Right atrium auricular region (tissue), 2 donors: ENCODE results near the gene ZNF543. TPM values are rescaled to one million over a fixed set of nuclear protein-coding genes. Genes with fewer than 3 reads are reported as not detected.

Experiments
- DNase-seq: peaks from one replicate; pipeline ENCODE4 v3.0.0-alpha.2; 2019; ENCODE audit warnings: low spot score
- H3K27ac ChIP-seq, 2 donors: fragments of 200-600 bp; sonication (generic); 1 replicate in 1 of 2; 2 replicates in 1 of 2; pipeline ENCODE4 v1.5.1; 2016 to 2019
- H3K27me3 ChIP-seq, 2 donors: fragments of 200-600 bp; sonication (generic); one replicate each; pipeline versions ENCODE4 v1.5.1 to v1.6.0; 2017 to 2019
- H3K36me3 ChIP-seq: fragments of 200-600 bp; sonication (generic); one replicate; pipeline ENCODE4 v1.5.1; 2016
- H3K4me1 ChIP-seq, 2 donors: fragments of 200-600 bp; sonication (generic); one replicate each; pipeline versions ENCODE4 v1.5.1 to v1.6.0; 2017 to 2019
- H3K4me3 ChIP-seq, 2 donors: fragments of 200-600 bp; sonication (generic); 1 replicate in 1 of 2; 2 replicates in 1 of 2; pipeline ENCODE4 v1.5.1; 2017 to 2019; ENCODE audit warnings: mild to moderate bottlenecking in 1 of 2, moderate library complexity in 1 of 2
- H3K9me3 ChIP-seq, 2 donors: fragments of 200-600 bp; sonication (generic); one replicate each; pipeline ENCODE4 v1.5.1; 2019
- total RNA-seq, 2 donors: library from RNA; depleted of rRNA; stranded (reverse); fragments of >200 nt; gene quantifications; one replicate each; pipeline ENCODE4 v1.1.0, GENCODE V29; 2016
- TF ChIP-seq, protein P1 (sequence below), 2 donors: fragments of 200-600 bp; sonication (generic); IDR thresholded peaks; one replicate each; pipeline ENCODE4 v1.5.1; 2019; ENCODE audit warnings: antibody characterized with exemption in 2 of 2

Gene ZNF543
- total RNA-seq, 2 donors from 2014 or later = 6.0 to 7.8 TPM

DNA sequence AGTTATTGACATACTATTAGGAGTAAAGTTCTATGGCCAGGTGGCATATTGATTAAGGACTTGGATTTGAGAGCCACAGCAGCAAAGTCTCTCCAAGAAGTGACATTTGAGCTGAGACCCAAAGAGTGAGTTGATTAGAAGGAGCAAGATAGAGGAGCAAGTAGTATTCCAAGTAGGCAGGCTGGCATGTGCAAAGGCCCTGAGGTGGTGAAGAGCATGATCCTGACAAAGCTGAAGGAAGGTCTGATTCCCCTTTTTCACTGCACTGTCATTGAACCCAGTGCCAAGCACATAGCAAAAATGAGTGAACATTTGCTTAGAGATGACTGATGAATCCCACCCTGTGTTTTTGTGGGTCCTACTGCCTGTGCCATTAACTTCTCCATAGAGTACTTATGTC lies 4.7 kb downstream of the ZNF543 start:
- no peaks in the 10 kb centered on the region for H3K27me3 ChIP-seq
- H3K9me3 ChIP-seq = peaks cover 0 to 35% of the 10 kb centered on the region in 2 donors
- H3K4me3 ChIP-seq = no peak overlapping the region
- peaks cover 60% of the 10 kb centered on the region for H3K36me3 ChIP-seq
- TF ChIP-seq, protein P1, sequence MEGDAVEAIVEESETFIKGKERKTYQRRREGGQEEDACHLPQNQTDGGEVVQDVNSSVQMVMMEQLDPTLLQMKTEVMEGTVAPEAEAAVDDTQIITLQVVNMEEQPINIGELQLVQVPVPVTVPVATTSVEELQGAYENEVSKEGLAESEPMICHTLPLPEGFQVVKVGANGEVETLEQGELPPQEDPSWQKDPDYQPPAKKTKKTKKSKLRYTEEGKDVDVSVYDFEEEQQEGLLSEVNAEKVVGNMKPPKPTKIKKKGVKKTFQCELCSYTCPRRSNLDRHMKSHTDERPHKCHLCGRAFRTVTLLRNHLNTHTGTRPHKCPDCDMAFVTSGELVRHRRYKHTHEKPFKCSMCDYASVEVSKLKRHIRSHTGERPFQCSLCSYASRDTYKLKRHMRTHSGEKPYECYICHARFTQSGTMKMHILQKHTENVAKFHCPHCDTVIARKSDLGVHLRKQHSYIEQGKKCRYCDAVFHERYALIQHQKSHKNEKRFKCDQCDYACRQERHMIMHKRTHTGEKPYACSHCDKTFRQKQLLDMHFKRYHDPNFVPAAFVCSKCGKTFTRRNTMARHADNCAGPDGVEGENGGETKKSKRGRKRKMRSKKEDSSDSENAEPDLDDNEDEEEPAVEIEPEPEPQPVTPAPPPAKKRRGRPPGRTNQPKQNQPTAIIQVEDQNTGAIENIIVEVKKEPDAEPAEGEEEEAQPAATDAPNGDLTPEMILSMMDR (IDR thresholded peaks at IDR 0.05) = no peak
- H3K27ac ChIP-seq = no peak overlapping the region
- H3K4me1 ChIP-seq = peaks cover 0 to 21% of the 10 kb centered on the region in 2 donors
- DNase-seq = no peak

DNA sequence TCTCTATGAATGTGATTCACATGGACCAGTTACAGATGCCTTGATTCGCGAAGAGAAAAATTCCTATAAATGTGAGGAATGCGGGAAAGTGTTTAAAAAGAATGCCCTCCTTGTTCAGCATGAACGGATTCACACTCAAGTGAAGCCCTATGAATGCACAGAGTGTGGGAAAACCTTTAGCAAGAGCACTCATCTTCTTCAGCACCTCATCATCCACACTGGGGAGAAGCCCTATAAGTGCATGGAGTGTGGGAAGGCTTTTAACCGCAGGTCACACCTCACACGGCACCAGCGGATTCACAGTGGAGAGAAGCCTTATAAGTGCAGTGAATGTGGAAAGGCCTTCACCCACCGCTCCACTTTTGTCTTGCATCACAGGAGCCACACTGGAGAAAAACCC lies 7.7 kb downstream of the ZNF543 start:
- H3K27me3 ChIP-seq = no peaks in the 10 kb centered on the region
- H3K36me3 ChIP-seq = peaks cover 60% of the 10 kb centered on the region
- DNase-seq = no peak
- H3K4me1 ChIP-seq = no peaks in the 10 kb centered on the region
- no peak overlapping the region for H3K4me3 ChIP-seq
- TF ChIP-seq, protein P1 (IDR thresholded peaks at IDR 0.05) = no peak
- no peak overlapping the region for H3K27ac ChIP-seq
- H3K9me3 ChIP-seq = peaks cover 0 to 35% of the 10 kb centered on the region in 2 donors

DNA sequence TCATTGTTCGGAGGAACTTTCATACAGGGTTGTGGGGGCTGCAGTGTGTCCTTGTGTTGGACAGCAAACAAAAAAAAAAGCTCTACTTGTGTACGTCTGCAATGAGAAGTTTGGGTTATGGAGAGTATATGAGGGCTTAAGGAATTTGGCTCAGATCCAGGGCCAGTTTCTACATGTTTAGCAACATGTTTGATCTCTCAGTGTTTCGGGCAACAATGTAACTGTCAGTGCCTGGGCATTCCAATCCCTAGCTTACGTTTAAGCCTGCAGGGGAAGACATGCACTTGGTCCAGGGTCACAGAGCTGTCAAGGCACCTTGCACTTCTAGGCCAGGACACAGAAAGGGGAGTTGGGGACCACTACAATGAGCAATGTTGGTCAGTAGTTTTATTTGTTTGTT lies 13.9 kb downstream of the ZNF543 start:
- Histone ChIP-seq H3K4me3 (no peak overlapping the region), H3K27me3 (no peaks in the 10 kb centered on the region), H3K9me3 (peaks cover 0 to 1% of the 10 kb centered on the region in 2 donors), H3K27ac (no peak overlapping the region), H3K4me1 (peaks cover 0 to 15% of the 10 kb centered on the region in 2 donors), H3K36me3 (peaks cover 2% of the 10 kb centered on the region)
- TF ChIP-seq, protein P1 (IDR thresholded peaks at IDR 0.05) = no peak
- DNase-seq = no peak

DNA sequence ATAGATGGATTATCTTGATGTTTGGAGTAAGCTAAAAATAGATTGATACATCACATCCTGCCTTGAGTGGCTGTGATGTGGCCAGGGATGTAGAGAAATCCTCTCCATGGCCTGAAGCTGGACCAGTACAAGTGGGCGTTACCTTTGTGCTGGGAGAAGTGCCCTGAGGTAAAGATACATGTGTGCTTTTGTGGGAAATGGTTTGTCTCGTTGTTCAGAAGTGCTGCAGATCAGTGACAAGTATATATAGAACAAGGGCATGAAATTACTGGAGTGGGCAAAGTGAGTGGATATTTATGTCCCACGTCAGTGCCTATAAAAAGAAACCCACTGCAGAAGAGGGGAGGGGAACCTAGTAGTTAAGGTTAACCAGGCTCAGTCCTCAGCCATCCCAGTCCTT lies 18.6 kb downstream of the ZNF543 start:
- no peaks in the 10 kb centered on the region for H3K27me3 ChIP-seq
- no peaks in the 10 kb centered on the region for H3K9me3 ChIP-seq
- peak overlapping the region; percentile 81 to 92 for H3K27ac ChIP-seq
- TF ChIP-seq, protein P1 (IDR thresholded peaks at IDR 0.05) = no peak
- H3K36me3 ChIP-seq = no peaks in the 10 kb centered on the region
- no peak for DNase-seq
- H3K4me3 ChIP-seq = no peak overlapping the region
- peaks cover 0 to 18% of the 10 kb centered on the region in 2 donors for H3K4me1 ChIP-seq

- TF ChIP-seq, protein P1 (IDR thresholded peaks at IDR 0.05) = no peak
- H3K4me3 ChIP-seq = no peak overlapping the region
- peaks cover 0 to 14% of the 10 kb centered on the region in 2 donors for H3K4me1 ChIP-seq
- DNase-seq = no peak
- H3K27ac ChIP-seq = no peak overlapping the region
- H3K27me3 ChIP-seq = no peaks in the 10 kb centered on the region
- no peaks in the 10 kb centered on the region for H3K9me3 ChIP-seq
- H3K36me3 ChIP-seq = no peaks in the 10 kb centered on the region
Measured at GRCh38 chr19:57342582-57342981, 22.3 kb downstream of the ZNF543 start.

- H3K36me3 ChIP-seq = no peaks in the 10 kb centered on the region
- H3K4me1 ChIP-seq = peaks cover 0 to 17% of the 10 kb centered on the region in 2 donors
- no peaks in the 10 kb centered on the region for H3K9me3 ChIP-seq
- no peak for DNase-seq
- no peaks in the 10 kb centered on the region for H3K27me3 ChIP-seq
- H3K27ac ChIP-seq = no peak overlapping the region
- TF ChIP-seq, protein P1 (IDR thresholded peaks at IDR 0.05) = no peak
- H3K4me3 ChIP-seq = no peak overlapping the region
Measured at GRCh38 chr19:57348136-57348535, 27.9 kb downstream of the ZNF543 start.
